Activated T-helper 17 cell treated with anti-CD3 and anti-CD28 coated beads, Interleukin-2, amount 50 U/mL, for 72 hours (primary cell): ENCODE data around the gene OR2D3. TPM values are rescaled to one million over a fixed set of nuclear protein-coding genes. Genes with fewer than 3 reads are reported as not detected.
A peak's percentile ranks its signal among the peaks of the same experiment; 100 is the strongest.
"Not testable (repeated sequence)": the region's sequence is repeated elsewhere in the genome, so short reads cannot be mapped to it uniquely, and the experiment has no call there.

ENCODE experiments used
- ATAC-seq: fragments of 150-1000 bp; cut with Tn5 transposase; replicated peaks from 2 replicates; pipeline ENCODE4 v1.10.0; 2021; ENCODE audit warnings: mild to moderate bottlenecking, moderate library complexity
- H3K27ac Mint-ChIP-seq: one replicate; pipeline ENCODE4 v1.8.0; 2022; ENCODE audit warnings: mixed read lengths
- H3K27me3 Mint-ChIP-seq: one replicate; pipeline ENCODE4 v1.8.0; 2022; ENCODE audit warnings: mixed read lengths
- H3K36me3 Mint-ChIP-seq: one replicate; pipeline ENCODE4 v1.8.0; 2022; ENCODE audit warnings: low read depth, mild to moderate bottlenecking, mixed read lengths
- H3K4me1 Mint-ChIP-seq: one replicate; pipeline ENCODE4 v1.8.0; 2022; ENCODE audit warnings: mixed read lengths
- H3K4me3 Mint-ChIP-seq: one replicate; pipeline ENCODE4 v1.8.0; 2022; ENCODE audit warnings: mild to moderate bottlenecking, mixed read lengths
- H3K9me3 Mint-ChIP-seq: one replicate; pipeline ENCODE4 v1.8.0; 2022; ENCODE audit warnings: mixed read lengths
- total RNA-seq, 2 donors: library from RNA; stranded (reverse); gene quantifications; one replicate each; pipeline ENCODE4 v1.2.3, GENCODE V29; 2022

Gene OR2D3, protein sequence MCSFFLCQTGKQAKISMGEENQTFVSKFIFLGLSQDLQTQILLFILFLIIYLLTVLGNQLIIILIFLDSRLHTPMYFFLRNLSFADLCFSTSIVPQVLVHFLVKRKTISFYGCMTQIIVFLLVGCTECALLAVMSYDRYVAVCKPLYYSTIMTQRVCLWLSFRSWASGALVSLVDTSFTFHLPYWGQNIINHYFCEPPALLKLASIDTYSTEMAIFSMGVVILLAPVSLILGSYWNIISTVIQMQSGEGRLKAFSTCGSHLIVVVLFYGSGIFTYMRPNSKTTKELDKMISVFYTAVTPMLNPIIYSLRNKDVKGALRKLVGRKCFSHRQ
- not detected for total RNA-seq

DNA sequence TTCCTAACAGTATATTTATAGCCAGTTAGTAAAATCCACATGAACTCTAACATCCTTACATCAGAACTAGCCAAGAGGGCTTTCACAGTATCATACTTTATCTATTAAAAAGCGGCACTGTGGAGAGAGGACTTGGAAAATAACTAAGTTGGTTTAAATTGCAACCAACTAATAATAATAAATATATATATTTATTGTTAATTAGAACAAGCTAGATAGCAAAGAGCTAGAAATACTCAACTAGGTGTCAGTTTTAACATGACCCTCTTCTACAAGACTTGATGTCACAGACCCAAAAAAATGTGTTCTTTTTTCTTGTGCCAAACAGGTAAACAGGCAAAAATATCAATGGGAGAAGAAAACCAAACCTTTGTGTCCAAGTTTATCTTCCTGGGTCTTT lies at the start of gene OR2D3:
OR2D3 (plus strand) TSS at position 301 of the 400 bp plus-strand sequence; CDS start at position 301, 0 bp downstream.
- Mint-ChIP-seq H3K4me1 (peaks cover 1% of the 10 kb centered on the region), H3K36me3 (no peaks in the 10 kb centered on the region), H3K27ac (no peak within 1 kb of the TSS), H3K27me3 (peaks cover 23% of the 10 kb centered on the region), H3K4me3 (no peak within 1 kb of the TSS), H3K9me3 (no peaks in the 10 kb centered on the region)
- no peak for ATAC-seq

DNA sequence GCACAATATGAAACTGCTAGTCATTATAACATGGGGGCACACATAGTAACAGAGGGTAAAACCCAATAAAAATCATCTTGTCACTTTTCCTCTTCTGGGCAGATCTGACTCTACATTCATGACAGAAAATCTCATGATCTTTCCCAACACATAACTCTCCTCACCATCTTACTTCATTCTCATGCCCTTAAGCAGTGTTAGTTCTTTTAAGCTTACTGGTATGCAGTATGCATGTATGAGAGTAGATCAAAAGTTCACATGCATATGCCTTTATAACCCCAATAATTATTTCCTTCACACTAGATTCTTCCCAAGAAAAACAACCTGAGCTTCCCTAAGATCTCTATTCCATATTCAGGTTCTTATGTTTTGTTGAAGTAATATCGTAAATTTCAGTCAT lies 49.5 kb upstream of the OR2D3 start:
- peaks cover 13% of the 10 kb centered on the region for H3K27me3 Mint-ChIP-seq
- H3K4me1 Mint-ChIP-seq = no peaks in the 10 kb centered on the region
- no peaks in the 10 kb centered on the region for H3K36me3 Mint-ChIP-seq
- no peak for ATAC-seq
- H3K4me3 Mint-ChIP-seq = no peak overlapping the region
- H3K27ac Mint-ChIP-seq = no peak overlapping the region
- H3K9me3 Mint-ChIP-seq = no peaks in the 10 kb centered on the region

DNA sequence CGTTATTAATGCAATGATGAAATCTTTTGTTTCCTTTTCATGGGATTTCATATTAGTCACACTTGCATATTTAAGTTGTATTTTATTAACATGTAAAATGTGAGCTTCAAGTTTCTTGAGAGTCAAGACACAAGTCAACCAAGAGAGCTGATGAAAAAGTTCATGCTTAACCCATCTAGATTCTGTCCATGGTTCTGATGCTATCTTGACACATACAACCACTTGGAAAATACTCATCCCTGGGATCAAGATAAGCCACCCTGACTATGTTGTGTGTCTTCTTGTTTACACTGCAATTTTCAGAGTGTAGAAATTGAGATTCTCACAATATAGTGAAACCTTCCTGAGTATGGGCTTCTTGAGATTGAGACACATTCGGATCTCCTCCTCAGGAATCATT lies 45.0 kb upstream of the OR2D3 start:
- Mint-ChIP-seq H3K4me1 (no peaks in the 10 kb centered on the region), H3K36me3 (no peaks in the 10 kb centered on the region), H3K27ac (no peak overlapping the region), H3K9me3 (no peaks in the 10 kb centered on the region), H3K4me3 (no peak overlapping the region), H3K27me3 (peaks cover 23% of the 10 kb centered on the region)
- no peak for ATAC-seq

DNA sequence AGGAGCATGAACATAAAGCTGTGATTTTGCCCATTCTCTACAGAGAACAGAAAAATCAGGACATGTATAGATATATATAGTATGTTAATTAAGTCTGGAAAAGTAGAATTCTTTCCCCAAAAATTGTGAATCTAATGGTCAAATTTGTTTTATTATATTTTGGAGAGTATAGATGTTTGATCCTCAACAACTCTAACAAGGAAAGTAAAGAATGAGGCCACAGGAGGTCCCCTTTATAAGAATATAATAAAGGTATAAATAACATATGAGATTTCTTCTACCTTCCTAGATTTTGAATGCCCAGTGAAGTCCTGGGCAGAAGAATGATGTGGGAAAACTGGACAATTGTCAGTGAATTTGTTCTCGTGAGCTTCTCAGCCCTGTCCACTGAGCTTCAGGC lies 44.5 kb upstream of the OR2D3 start, which contains the start of gene OR10A4:
OR10A4 (plus strand) TSS at position 301 of the 400 bp plus-strand sequence; CDS start at position 324, 23 bp downstream.
- H3K36me3 Mint-ChIP-seq = no peaks in the 10 kb centered on the region
- no peaks in the 10 kb centered on the region for H3K9me3 Mint-ChIP-seq
- no peak within 1 kb of the TSS for H3K27ac Mint-ChIP-seq
- H3K27me3 Mint-ChIP-seq = peaks cover 24% of the 10 kb centered on the region
- H3K4me1 Mint-ChIP-seq = no peaks in the 10 kb centered on the region
- no peak within 1 kb of the TSS for H3K4me3 Mint-ChIP-seq
- ATAC-seq = no peak

DNA sequence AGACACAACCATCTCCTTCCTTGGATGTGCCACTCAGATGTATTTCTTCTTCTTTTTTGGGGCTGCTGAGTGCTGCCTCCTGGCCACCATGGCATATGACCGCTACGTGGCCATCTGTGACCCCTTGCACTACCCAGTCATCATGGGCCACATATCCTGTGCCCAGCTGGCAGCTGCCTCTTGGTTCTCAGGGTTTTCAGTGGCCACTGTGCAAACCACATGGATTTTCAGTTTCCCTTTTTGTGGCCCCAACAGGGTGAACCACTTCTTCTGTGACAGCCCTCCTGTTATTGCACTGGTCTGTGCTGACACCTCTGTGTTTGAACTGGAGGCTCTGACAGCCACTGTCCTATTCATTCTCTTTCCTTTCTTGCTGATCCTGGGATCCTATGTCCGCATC lies 43.9 kb upstream of the OR2D3 start:
- H3K4me3 Mint-ChIP-seq = no peak overlapping the region
- H3K4me1 Mint-ChIP-seq = no peaks in the 10 kb centered on the region
- no peaks in the 10 kb centered on the region for H3K36me3 Mint-ChIP-seq
- no peak overlapping the region for H3K27ac Mint-ChIP-seq
- peaks cover 26% of the 10 kb centered on the region for H3K27me3 Mint-ChIP-seq
- ATAC-seq = no peak
- H3K9me3 Mint-ChIP-seq = no peaks in the 10 kb centered on the region

DNA sequence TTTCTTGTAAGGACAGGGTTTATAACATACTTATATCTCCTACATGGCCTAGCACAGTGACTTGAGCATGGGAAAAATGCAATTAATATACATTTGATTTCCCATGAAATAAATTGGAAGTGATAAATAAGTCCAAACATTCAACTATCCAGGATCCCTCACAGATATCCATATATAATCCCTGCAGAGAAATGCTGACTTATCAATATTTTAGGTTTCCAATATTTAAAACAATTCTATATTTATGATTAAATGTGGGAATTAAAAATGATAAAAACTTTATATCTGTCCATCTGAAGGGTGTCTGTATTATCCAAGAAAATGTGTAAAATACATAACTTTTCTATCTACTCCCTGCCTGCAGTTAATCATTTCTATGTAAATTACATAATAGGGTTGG lies 38.1 kb upstream of the OR2D3 start:
- H3K9me3 Mint-ChIP-seq = no peaks in the 10 kb centered on the region
- no peak for ATAC-seq

DNA sequence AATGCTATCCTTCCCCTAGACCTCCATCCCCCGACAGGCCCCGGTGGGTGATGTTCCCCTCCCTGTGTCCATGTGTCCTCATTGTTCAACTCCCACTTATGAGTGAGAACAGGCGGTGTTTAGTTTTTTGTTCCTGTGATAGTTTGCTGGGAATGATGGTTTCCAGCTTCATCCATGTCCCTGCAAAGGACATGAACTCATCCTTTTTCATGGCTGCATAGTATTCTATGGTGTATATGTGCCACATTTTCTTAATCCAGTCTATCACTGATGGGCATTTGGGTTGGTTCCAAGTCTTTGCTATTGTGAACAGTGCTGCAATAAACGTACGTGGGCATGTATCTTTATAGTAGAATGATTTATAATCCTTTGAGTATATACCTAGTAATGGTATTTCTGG lies 33.1 kb upstream of the OR2D3 start:
- not testable (repeated sequence) for H3K4me1 Mint-ChIP-seq, H3K36me3 Mint-ChIP-seq, ATAC-seq, H3K27ac Mint-ChIP-seq, H3K4me3 Mint-ChIP-seq, H3K9me3 Mint-ChIP-seq
- H3K27me3 Mint-ChIP-seq = peaks cover 29% of the 10 kb centered on the region

More for the DNA sequence above, 38.1 kb upstream of the OR2D3 start:
- Mint-ChIP-seq H3K4me3 (no peak overlapping the region), H3K36me3 (no peaks in the 10 kb centered on the region), H3K4me1 (no peaks in the 10 kb centered on the region), H3K27me3 (peaks cover 29% of the 10 kb centered on the region), H3K27ac (no peak overlapping the region)

DNA sequence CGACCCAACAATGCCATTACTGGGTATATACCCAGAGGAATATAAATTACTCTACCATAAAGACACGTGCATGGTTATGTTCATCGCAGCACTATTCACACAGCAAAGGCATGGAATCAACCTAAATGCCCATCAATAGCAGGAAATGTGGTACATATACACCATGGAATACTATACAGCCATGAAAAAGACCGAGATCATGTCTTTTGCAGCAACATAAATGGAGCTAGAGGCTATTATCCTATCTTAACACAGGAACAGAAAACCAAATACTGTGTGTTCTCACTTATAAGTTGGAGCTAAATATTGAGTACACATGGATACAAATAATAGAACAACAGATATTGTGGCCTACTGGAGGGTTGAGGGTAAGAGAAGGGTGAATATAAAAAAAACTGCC lies 32.0 kb upstream of the OR2D3 start:
- Mint-ChIP-seq H3K9me3 (no peaks in the 10 kb centered on the region), H3K4me3 (no peak overlapping the region), H3K27ac (no peak overlapping the region), H3K4me1 (no peaks in the 10 kb centered on the region), H3K27me3 (peaks cover 25% of the 10 kb centered on the region), H3K36me3 (no peaks in the 10 kb centered on the region)
- ATAC-seq = no peak

DNA sequence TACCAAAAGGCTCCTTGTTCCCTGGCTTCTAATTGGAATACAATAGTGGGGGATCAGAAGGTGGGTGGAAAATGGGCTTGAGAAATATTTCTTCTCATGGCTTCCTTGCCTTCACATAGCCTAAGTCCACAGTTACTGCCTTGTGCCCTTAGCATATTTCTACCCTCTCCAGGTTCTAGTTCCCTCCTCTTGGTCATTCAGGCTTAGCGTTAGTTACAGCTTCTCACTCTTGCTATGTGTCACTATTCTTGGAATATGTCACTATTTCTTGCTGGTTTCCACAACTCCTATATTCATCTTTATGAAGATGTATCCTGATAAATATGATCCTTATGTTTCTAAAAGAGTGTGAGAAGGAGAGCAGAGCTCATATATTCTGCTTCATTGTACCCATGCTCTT lies 31.0 kb upstream of the OR2D3 start:
- Mint-ChIP-seq H3K4me3 (no peak overlapping the region), H3K27me3 (peaks cover 18% of the 10 kb centered on the region), H3K4me1 (no peaks in the 10 kb centered on the region), H3K27ac (no peak overlapping the region), H3K9me3 (no peaks in the 10 kb centered on the region), H3K36me3 (no peaks in the 10 kb centered on the region)
- ATAC-seq = no peak

DNA sequence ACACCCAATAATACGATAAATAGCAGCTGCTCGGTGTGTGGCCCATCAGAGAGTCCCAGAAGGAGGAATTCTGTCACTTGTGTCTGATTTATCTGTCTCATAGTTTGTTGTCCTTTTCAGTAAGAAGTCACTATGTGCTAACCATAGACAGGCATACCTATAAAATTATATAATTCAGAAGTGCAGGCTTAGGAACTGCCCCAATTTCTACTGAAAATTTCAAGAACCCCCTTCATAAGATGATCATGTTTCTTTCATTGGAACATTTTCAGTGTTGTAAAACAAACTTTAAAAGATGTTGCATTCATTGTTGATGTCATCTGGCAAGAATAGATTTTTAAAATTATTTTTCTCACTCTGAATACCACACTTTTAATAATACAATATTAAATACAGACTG lies 28.4 kb upstream of the OR2D3 start, which contains the start of gene OR2D2:
OR2D2 (minus strand) TSS at position 101 of the 400 bp plus-strand sequence; CDS start at position 101, 0 bp downstream.
- no peak within 1 kb of the TSS for H3K27ac Mint-ChIP-seq
- ATAC-seq = no peak
- no peak within 1 kb of the TSS for H3K4me3 Mint-ChIP-seq
- H3K36me3 Mint-ChIP-seq = no peaks in the 10 kb centered on the region
- no peaks in the 10 kb centered on the region for H3K9me3 Mint-ChIP-seq
- H3K27me3 Mint-ChIP-seq = peaks cover 22% of the 10 kb centered on the region
- no peaks in the 10 kb centered on the region for H3K4me1 Mint-ChIP-seq

DNA sequence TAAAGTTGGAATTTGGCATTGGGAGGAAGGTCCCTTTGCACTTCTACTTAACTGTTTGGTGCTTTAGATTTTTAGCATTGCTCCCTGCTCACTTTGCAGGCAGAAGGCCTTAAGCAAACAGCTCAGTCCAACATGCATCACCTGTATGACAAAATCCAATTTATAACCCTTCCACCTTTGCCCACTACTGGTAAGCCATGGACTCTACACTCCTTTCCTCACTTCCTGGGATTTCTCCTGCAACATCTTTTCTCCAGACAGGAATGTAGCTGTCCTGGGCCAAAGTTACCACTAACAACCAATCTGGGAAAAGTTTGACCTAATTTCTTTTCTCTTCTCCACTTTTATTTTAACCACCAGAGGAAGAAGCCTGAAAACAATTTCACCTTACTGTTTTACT lies 26.7 kb upstream of the OR2D3 start:
- peaks cover 34% of the 10 kb centered on the region for H3K27me3 Mint-ChIP-seq
- H3K27ac Mint-ChIP-seq = no peak overlapping the region
- H3K9me3 Mint-ChIP-seq = no peaks in the 10 kb centered on the region
- no peaks in the 10 kb centered on the region for H3K4me1 Mint-ChIP-seq
- H3K36me3 Mint-ChIP-seq = no peaks in the 10 kb centered on the region
- no peak overlapping the region for H3K4me3 Mint-ChIP-seq
- no peak for ATAC-seq

DNA sequence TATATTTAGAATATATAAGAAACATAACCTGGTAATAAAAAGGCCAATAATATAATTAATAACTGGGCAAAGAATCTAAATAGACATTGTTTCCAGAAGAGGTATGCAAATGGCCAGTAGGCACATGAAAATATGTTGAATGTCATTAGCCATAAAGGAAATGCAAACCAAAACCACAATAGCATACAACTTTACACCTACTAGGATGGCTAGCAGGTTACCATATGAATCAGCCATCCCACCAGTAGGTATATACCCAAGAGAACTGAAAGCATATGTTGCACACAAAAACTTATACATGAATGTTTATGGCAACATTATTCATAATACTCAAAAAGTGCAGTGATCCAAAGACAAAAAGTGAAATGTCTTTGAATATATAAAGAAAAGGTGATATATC lies 25.8 kb upstream of the OR2D3 start:
- H3K9me3 Mint-ChIP-seq = no peaks in the 10 kb centered on the region
- peaks cover 32% of the 10 kb centered on the region for H3K27me3 Mint-ChIP-seq
- no peaks in the 10 kb centered on the region for H3K4me1 Mint-ChIP-seq
- H3K36me3 Mint-ChIP-seq = no peaks in the 10 kb centered on the region
- no peak overlapping the region for H3K4me3 Mint-ChIP-seq
- no peak overlapping the region for H3K27ac Mint-ChIP-seq
- ATAC-seq = peak; percentile 69

DNA sequence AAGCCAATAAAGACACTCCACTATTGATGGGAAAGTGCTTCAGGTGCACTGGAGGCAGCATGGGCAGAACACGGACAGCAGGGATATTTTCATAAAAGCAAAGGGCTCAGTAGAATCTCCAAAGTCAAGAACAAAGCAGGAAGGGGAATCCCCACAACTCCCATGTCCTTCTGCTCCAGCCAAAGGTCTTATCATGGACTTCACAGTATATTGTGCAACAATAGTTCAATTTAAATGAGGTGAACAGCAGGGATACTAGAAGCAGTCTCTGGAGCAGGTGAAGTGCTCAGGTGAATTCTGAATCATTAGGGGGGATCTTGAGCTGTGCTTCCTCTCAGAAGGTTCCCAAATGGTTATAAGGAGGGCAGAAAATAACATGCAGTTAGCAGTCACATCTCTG lies 21.9 kb upstream of the OR2D3 start:
- H3K27me3 Mint-ChIP-seq = peaks cover 29% of the 10 kb centered on the region
- H3K9me3 Mint-ChIP-seq = no peaks in the 10 kb centered on the region
- H3K27ac Mint-ChIP-seq = no peak overlapping the region
- no peaks in the 10 kb centered on the region for H3K36me3 Mint-ChIP-seq
- no peak overlapping the region for H3K4me3 Mint-ChIP-seq
- ATAC-seq = no peak
- no peaks in the 10 kb centered on the region for H3K4me1 Mint-ChIP-seq

DNA sequence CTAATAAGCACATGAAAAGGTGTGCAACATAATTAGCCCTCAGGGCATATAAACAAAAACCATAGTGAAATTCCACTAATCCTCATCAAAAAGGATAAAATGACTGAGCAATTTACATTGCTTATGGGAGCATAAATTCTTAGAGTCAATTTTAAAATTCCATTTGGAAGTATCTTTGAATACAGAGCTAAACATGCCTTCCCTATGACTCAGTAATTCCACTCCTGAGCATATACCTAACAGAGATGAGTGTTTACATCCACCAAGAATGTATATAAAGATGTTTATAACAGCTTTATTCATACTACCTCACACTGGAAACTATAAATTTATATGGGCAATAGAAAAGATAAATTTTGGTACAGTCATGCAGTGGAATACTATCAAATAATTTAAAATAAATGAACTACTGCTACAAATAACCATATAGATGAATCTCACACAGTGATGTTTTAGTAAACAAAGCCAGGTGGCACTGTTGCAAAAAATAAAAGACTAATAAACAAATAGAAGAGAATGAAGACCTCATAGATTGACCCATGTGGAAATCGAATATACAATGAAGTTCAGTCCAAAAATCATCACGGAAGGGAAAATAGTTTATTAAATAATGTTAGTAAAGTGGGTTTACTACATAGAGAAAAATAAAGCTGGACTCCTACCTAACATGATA lies 20.3 kb upstream of the OR2D3 start:
- Mint-ChIP-seq H3K27ac (no peak overlapping the region), H3K4me3 (no peak overlapping the region), H3K36me3 (no peaks in the 10 kb centered on the region), H3K4me1 (no peaks in the 10 kb centered on the region), H3K9me3 (no peaks in the 10 kb centered on the region), H3K27me3 (peaks cover 29% of the 10 kb centered on the region)
- ATAC-seq = no peak

DNA sequence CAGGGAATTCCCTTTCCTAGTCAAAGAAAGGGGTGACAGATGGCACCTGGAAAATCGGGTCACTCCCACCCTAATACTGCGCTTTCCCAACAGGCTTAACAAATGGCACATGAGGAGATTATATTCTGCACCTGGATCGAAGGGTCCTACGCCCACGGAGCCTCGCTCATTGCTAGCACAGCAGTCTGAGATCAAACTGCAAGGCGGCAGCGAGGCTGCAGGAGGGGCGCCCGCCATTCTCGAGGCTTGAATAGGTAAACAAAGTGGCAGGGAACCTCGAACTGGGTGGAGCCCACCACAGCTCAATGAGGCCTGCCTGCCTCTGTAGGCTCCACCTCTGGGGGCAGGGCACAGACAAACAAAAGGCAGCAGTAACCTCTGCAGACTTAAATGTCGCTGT lies 16.0 kb upstream of the OR2D3 start:
- H3K4me1 Mint-ChIP-seq, H3K4me3 Mint-ChIP-seq, H3K27ac Mint-ChIP-seq, H3K36me3 Mint-ChIP-seq, H3K9me3 Mint-ChIP-seq, ATAC-seq: not testable (repeated sequence)
- H3K27me3 Mint-ChIP-seq = peaks cover 14% of the 10 kb centered on the region
